Measurements from ENCODE around the gene SMIM3. TPM values are rescaled to one million over a fixed set of nuclear protein-coding genes. Genes with fewer than 3 reads are reported as not detected.

The SMIM3 gene
- polyA plus RNA-seq, 1 donor from 2014 or later, result 3.7 TPM

DNA sequence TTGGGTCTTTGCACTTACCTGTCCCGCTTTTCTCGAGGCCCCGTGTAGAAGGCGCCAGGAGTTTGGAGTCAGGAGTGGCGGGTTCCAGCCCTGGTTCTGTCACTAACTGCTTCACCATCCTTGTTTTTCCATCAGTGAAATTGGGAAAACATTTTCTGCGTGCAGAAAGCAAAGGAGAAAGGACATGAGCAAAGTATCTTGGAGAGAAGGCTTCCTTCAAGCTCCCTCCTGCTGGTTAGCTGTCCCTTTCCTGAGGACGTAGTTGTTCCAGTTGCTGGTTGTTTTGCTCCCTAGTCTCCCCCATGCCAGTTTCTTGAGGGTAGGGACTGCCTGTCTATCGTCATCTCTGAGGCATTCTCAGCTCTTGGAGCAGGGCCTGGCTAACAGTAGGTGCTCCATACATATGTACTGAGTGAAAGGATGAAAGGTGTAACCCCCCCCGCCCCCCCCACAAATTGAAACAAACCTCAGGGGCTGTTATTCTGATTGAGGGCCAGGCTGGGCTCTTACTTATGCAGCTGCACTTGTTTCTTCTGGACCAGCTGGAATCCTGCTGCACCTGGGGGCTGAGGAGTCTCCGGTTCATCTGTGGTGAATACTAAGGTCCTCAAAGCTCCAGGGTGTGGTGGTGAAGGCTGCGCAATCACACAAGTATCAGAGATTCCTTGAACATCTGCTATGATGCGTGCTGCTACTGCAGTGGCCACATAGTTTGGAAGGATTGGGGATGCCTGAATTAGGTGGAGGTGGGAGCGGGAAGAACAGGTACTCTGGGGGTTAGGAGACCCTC lies 1.0 kb downstream of the SMIM3 start:
- Histone ChIP-seq H3K27me3 (ENCODE audit: insufficient read depth, low read depth, low read length) (peaks cover 7% of the 10 kb centered on the region), H3K36me3 (ENCODE audit: insufficient read depth, low read length) (no peaks in the 10 kb centered on the region), H3K9ac (ENCODE audit: low read length) (peak overlapping the region; percentile 49), H4K20me1 (ENCODE audit: insufficient read depth) (no peaks in the 10 kb centered on the region), H3K9me3 (ENCODE audit: low read length) (no peaks in the 10 kb centered on the region), H2AFZ (ENCODE audit: low read depth, low read length) (no peak overlapping the region), H3K4me2 (ENCODE audit: low read length) (no peak overlapping the region), H3K27ac (ENCODE audit: low read length) (no peak overlapping the region), H3K9me2 (ENCODE audit: insufficient read depth, low read length) (no peaks in the 10 kb centered on the region), H3K79me2 (replicated peaks; ENCODE audit: insufficient read depth, low read length) (no peaks in the 10 kb centered on the region), H3K4me3 (ENCODE audit: low read length) (peak overlapping the region; percentile 70), H3F3A (ENCODE audit: insufficient read depth, low read length, poor library complexity, severe bottlenecking) (no peaks in the 10 kb centered on the region)
- TF ChIP-seq SMC3 (conservative IDR thresholded peaks at IDR 0.05; ENCODE audit: poor library complexity) (no peak), EZH2 (IDR thresholded peaks at IDR 0.05; ENCODE audit: borderline replicate concordance, insufficient read depth, low read length, poor library complexity, severe bottlenecking) (no peak), MXI1 (conservative IDR thresholded peaks at IDR 0.05; ENCODE audit: poor library complexity, severe bottlenecking) (no peak), REST (IDR thresholded peaks at IDR 0.05; ENCODE audit: borderline replicate concordance) (no peak), EP300 (conservative IDR thresholded peaks at IDR 0.05; ENCODE audit: poor library complexity, severe bottlenecking) (no peak), RAD21 (conservative IDR thresholded peaks at IDR 0.05) (no peak)
- TF ChIP-seq, protein P1, sequence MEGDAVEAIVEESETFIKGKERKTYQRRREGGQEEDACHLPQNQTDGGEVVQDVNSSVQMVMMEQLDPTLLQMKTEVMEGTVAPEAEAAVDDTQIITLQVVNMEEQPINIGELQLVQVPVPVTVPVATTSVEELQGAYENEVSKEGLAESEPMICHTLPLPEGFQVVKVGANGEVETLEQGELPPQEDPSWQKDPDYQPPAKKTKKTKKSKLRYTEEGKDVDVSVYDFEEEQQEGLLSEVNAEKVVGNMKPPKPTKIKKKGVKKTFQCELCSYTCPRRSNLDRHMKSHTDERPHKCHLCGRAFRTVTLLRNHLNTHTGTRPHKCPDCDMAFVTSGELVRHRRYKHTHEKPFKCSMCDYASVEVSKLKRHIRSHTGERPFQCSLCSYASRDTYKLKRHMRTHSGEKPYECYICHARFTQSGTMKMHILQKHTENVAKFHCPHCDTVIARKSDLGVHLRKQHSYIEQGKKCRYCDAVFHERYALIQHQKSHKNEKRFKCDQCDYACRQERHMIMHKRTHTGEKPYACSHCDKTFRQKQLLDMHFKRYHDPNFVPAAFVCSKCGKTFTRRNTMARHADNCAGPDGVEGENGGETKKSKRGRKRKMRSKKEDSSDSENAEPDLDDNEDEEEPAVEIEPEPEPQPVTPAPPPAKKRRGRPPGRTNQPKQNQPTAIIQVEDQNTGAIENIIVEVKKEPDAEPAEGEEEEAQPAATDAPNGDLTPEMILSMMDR (IDR thresholded peaks at IDR 0.05; ENCODE audit: poor library complexity, severe bottlenecking), result no peak

DNA sequence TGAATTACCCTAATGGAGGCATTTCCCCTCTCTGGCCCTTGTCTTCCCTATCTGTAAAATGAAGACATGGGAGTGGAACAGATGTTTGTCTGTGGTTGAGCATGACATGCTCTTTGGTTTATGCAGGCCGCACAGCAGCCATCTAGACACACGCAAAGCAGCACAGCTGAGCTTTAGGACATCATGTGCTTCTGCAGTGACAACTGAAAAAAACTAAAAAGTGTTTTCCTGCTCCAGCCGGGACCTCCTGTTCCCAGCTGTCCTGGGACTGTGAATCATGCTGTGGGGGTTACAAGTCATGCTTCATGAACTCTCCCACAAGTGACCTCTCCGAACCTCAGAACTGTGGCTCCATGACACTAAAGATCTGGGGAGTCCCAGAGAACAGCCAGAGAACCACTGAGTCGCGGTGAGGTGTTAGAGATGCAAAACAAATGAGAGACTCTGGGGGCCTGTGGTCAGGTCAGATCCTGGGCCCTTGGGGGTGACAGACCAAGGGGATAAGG lies 1.7 kb downstream of the SMIM3 start:
- Histone ChIP-seq H2AFZ (ENCODE audit: low read depth, low read length) (no peak overlapping the region), H3K36me3 (ENCODE audit: insufficient read depth, low read length) (no peaks in the 10 kb centered on the region), H3K79me2 (replicated peaks; ENCODE audit: insufficient read depth, low read length) (no peaks in the 10 kb centered on the region), H3K4me2 (ENCODE audit: low read length) (no peak overlapping the region), H3K4me3 (ENCODE audit: low read length) (no peak overlapping the region), H3K27me3 (ENCODE audit: insufficient read depth, low read depth, low read length) (peaks cover 7% of the 10 kb centered on the region), H3F3A (ENCODE audit: insufficient read depth, low read length, poor library complexity, severe bottlenecking) (no peaks in the 10 kb centered on the region), H3K9me3 (ENCODE audit: low read length) (no peaks in the 10 kb centered on the region), H3K27ac (ENCODE audit: low read length) (no peak overlapping the region), H3K9me2 (ENCODE audit: insufficient read depth, low read length) (no peaks in the 10 kb centered on the region), H3K9ac (ENCODE audit: low read length) (no peak overlapping the region), H4K20me1 (ENCODE audit: insufficient read depth) (no peaks in the 10 kb centered on the region)
- TF ChIP-seq POLR2AphosphoS5 (IDR thresholded peaks at IDR 0.05) (no peak), TAF1 (IDR thresholded peaks at IDR 0.05; ENCODE audit: low read depth) (no peak), EZH2 (IDR thresholded peaks at IDR 0.05; ENCODE audit: borderline replicate concordance, insufficient read depth, low read length, poor library complexity, severe bottlenecking) (no peak), MXI1 (conservative IDR thresholded peaks at IDR 0.05; ENCODE audit: poor library complexity, severe bottlenecking) (no peak), REST (IDR thresholded peaks at IDR 0.05; ENCODE audit: borderline replicate concordance) (no peak), RAD21 (conservative IDR thresholded peaks at IDR 0.05) (no peak), SMC3 (conservative IDR thresholded peaks at IDR 0.05; ENCODE audit: poor library complexity) (no peak)
- TF ChIP-seq, protein P1 (IDR thresholded peaks at IDR 0.05; ENCODE audit: poor library complexity, severe bottlenecking), result no peak

Measured in neural cell (in vitro differentiated cells).